ENCODE data around the gene EEFSEC.

The EEFSEC gene

DNA sequence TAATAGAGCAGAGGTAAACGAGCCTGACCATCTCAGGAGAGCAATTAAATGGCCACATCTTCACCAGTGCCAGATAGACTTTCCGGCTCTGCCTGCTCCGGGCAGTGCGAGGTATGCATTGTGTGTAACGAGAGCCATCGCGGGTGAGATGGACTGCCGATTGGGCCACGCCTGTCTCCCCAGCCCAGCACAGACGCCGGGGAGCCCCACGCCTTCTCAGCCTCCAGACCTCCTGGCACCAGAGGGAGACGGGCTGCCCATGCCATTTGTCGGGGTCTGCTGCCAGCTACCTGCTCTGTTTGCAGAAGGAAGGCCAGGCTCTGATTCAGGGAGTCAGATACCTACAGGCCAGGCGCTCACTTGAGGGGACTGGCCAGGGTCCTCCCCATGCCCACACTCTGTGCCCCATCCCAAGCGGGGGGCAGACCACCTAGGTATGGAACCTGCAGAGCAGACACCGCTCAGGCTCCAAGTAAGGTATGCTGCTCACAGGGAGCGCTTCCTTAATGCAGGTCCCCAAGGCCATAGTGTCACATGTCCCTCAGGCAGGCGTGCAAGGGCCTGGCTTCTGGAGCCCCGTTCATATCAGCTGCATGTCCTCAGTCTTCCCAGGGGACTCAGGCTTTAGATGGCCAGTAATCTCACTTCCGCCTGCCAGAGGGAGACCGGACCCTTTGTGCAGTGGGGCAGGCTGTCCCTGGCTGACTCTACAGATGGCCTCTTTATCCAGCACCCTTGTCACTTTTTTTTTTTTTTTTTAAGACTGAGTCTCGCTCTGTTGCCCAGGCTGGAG, 251.2 kb downstream of the EEFSEC start:
- DNase-seq, result no peak

DNA sequence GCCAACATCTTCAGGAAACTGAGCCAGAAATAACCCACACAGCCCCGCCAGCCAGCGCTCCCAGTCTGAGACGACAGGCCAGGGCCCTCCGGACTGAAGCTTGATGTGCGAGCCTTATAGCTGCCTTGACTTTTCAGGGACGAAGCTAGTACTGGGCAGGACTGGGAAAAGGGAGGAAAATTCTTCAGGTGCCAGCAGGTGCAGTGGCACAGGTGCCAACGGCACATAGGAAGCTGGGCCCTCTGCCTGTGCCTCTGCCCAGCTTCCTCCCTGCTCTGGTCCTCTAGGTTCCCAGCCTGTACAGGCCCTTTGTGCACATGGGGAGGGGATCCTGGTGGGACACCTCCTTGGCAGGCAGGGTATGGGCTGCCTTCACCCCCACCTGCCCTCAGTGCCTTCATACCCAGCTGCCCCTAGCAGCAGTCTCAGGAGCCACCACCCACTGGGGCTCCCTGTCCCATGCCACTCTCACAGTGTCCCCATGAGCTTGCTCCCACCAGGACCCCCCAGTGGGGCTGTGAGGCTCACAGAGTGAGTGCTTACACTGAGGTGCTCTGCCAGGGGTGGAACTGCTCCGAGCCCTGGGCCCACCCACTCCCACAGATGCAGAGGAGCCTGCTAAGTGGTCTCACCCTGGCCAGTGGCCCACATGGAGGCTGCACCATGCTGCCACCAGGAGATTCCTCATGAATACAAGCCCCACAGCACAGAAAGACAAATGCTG, 252.4 kb downstream of the EEFSEC start:
- no peak for DNase-seq

DNA sequence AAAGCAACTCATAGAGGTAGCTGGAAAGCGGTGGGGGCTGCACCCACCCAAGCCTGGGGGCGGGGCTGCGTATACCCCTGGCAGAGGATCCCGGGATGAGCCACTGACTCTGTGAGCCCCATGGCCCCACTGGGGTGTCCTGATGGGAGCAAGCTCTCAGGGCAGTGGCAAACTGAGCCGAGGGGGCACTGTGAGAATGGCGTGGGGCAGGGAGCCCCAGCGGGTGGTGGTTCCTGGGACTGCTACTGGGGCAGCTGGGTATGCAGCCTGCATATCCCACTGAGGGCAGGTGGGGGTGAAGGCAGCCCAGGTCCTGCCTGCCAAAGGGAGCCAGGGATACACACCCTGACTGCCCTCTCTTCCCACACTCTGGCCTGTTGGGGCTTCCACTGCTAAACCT, 254.0 kb downstream of the EEFSEC start:
- DNase-seq, result no peak

DNA sequence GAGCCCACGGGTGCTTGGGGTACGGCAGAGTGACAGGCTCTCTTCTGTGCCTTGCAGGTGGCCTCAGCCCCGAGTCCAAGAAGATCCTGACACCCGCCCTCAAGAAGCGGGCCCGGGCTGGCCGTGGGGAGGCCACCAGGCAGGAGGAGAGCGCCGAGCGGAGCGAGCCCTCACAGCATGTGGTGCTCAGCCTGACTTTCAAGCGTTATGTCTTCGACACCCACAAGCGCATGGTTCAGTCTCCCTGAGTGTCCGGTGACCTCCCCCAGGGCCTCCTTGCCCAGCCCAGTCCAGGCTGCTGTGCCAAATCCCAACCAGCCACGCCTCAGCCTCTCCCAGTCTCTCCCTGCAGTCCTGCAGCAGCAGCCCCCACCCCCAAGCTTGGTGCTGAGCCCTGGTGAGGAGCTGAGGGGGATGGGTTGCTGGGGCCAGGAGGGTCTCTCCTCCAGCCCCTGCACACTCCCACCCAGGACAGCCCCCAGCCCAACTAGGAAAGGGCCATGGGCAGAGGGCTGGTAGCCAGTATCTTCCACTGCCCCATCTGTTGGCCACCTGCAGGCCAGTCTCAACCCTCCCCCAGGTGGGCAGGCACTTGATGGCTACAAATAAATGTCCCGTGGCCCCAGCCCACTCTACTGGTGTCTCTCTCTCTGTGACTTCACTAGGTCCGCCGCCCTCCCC, 254.9 kb downstream of the EEFSEC start:
- no peak for DNase-seq

DNA sequence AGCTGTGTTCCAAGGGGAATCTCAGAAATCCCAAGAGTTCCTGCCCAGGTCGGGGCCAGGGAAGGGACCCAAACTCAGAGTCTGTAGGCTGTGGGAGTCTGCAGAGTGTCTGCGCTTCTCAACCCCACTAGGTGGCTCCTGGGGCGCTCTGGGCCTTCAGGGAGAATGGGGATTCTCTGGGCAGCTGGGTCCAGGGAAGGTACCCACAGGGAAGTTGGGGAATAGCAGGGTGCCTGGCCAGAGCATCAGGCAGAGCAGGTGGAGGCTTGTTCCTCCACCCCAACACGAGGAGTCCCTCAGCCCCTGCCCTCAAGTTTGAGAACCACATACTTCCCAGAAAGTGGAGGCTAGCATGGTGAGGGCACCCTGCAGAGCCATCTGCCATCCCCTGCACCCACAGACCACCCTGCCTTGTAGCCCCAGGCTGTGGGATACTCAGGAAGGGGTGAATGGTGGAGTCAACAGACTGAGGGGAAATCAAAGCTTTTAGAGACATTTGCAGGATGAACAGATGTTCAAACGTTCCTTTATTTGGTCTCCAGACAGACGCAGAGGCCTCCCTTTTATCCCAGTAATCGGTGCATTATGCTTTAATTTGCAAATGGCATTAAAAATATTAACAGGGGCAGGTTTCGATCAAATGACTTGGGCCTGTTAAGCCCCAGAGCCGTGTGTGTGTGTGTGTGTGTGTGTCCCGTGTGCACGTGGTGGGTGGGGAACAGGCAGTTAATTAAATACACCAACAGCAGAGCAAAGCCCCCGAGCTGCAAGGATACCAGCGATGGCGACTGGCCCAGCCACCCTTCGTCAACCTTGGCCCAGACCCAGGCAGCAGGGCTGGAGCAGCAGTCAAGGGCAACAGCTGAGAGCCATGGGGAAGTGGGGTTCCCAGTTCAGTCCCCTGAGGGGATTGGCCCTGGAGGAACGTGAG, 255.7 kb downstream of the EEFSEC start:
- DNase-seq, result no peak

DNA sequence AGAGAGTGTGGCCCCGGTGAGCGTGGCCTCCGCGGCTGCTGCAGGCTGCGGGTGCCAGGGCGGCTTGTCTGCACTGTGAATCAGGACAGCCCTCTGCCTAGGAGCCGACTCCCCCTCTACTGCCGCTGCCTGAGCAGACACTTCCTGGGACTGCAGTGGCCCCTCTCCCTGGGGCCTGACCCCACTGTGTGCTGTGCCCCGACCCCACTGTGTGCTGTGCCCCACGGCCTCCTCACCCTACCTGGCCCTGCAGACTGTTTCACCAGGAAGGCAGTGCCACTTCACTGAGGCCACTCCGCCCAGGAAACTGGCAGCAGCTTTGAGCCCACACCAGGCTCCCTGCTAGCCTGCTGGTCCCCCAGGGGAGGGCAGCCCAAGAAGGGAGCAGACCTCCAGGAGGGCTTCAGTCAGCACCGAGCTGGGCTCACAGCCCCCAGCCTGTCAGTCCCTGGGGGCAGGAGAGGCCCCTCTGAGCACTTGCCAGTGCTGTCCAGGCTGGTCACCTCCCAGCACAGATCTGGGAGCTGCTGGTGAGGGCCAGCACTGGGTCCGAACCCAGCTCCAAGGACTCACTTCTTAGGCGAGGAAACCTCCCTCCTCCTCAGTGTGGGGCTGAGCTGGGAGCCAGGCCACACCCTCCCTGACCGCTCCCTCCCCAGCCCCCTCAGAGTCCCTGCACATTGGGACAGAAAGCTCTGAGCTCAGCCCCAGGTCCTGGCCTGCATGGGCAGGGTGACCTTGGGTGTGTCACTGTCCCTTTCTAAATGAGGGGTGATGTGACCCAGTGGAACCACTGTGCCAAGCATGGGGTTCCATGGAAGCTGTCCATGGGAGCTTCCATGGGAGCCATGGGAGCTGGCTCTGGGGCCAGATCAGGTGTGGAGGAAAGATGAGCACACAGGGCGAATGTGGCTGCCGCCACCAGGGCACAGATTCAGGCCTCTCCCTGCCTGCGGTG, 256.6 kb downstream of the EEFSEC start:
- no peak for DNase-seq

DNA sequence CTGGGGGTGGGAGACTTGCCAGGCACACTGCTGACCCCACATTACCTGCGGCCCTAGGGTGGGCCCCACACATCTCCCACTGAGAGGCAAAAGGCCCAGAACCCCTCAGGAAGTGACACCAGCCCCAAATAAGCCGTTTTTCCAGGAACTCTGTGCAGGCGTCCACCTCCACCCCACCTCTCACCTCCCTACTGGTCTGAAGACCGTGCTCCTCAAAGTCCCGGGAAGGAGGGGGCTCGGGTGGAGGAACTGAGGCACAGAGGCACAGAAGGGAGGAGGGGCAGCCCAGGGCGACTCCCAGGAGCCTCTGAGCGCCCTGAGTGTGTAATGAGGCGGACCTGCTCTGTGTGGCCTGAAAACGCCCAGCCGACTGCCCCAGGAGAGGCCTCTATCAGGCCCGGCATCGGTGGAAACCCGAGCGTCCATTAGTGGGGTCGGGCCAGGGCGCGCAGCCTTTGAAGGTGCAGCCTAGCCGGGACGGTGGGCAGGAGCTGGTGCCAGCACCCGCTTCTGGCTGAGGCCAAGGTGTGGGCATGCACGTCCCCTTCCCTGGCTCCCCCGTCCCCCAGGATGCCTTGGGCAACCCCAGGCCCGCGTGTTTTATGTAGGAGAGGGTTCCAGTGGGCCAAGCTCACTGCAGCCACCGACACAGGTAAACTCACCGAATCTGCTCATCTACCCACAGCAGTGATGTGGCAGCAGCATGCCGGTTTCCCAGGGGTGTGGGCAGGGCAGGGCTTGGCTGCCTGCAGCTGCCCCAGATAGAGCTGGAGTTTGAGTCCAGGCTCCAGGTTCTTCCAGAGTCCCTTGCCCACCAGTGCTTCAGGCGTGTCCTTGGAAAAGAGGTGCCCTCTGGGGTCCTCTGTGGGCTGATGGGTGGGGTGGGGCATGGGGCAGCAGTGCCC, 257.6 kb downstream of the EEFSEC start:
- no peak for DNase-seq

DNA sequence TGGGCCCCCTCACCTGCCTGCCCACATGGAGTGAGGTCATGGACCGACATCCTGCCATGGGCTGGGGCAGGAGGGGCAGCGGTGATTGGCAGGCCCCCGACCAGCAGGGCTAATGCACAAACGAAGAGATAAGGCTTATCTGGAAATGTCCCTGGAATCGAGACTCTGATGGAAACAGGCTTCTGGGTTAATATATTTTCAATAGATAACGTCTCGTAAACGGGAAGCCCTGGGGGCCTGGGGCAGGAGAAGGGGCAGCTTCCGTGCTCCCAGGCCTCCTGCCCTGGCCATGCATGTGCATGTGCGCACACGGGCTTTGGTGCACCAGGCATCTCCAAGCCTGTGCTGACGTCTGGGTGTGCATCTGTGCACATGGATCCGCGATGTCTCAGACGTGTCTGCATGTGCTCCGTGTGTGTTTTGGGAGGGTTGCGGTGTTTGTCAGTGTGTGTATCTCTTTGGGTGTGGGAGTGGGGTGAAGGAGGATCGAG, 258.3 kb downstream of the EEFSEC start:
- DNase-seq, result no peak

DNA sequence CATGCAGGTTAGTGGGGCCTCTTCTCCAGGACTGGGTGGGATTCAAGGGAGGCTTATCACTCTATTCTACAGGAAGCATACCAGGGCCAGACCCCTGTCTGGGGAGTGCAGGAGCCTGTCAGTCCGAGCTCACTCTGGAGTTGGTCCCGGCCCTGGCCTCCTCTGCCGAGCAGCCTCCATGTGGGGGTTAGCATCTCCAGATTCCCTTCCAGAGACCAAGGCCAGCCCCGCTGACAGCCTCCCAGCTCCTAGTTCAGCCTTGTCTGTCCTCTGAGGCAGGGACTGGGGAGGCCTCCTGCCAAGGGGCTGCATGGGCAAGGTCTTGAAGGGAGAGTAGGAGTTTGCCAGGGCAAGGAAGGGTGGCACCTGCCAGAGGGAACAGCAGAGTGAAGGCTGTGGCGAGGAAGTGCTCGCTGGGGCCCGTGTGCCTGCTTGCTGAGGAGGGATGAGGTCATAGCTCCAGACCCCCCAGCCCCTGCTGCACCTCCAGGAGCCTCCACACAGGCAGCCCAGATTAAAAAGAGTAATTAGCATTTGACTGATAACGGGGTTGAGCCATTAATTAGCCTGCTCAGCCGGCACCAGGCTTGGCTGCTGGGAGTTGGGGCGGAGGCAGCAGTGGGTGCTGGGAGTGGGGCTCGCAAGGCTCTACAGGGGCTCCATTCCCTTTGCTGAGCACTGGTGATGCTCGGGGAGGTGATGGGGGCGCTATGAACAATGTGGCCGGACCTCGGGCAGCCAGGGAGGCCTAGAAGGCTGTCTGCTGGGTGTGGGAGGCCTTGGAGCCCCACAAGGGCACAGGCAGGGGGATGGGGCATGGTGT, 259.1 kb downstream of the EEFSEC start:
- no peak for DNase-seq

DNA sequence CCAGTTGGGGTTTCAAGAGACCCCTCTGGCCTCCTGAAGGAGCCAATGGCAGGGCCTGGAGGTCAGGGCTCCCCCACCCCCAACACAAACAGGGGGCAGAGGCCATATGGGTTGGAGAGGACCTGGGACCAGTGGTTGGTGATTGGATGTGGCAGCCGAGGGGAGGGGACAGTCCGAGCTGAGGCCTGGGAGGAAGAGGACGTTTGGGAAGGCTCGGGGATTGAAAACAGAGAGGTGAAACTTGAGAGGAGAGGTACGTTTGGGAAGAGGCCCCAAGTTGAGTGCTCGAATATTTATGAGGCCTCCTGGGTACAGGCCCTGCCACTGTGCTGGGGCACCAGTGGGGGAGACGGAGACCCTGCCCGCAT, 259.7 kb downstream of the EEFSEC start:
- no peak for DNase-seq

DNA sequence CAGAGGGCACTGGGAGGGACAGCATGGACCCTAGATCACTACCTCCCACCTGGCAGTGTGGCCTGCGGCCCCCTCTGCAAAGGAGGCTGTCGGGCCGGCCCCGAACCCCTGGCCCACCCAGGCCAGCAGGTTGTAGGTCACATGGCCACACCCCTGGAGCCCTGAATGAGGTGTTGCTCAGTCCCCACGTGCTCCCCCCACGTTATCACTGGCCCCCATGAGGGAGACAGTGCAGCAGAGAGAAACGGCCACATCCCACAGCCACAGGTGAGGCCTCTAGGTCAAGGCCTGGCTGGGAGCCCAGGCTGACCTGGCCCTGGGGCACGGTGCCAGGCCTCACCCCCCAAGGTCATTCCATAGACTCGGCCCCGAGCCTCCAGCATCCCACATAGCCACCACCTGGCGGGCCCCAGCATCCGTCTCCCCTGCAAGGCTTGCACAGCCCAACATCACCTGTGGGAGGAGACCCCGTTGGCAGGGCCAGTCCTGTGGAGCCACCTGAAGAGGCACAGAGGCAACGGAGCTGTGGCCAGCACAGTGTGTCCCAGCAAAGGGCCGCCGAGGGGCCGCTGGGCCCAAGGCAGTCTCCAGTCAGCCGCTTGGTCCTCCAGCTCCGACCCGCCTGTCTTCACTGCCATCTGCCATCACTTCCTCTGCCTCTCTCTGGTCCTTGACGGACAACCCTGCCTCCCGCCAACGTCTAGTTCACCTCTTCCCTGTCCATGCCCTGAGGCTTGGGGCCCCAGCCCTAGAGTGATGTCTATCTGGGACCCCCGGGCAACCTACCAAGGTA, 260.3 kb downstream of the EEFSEC start:
- no peak for DNase-seq

DNA sequence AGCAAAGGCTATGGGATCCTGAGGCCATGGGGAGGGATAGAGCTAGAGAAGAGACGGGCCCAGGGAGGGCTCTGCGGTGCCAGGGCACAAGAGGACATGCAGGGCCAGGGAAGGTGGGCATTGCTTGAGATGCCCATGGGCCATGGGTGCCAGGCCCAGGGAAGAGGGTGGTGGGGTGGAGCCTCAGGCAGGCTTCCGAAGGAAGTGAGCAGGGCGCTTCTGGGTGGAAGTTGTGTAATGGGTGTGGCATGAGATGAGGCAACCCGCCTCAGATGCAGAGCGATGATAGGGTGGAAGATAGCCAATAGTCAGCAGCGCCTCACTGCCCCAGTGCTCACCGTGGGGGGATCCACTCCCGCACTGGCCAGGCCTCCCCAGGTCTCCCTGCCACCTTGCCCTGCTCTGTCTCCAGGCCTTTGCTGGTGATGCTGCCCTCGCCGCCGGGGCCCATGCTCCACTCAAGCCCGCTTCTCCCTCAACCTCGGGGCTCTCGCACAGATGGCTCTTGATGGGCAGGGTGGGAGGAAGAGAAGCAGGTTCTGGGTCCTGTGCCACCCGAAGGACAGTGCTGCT, 262.0 kb downstream of the EEFSEC start:
- DNase-seq, result no peak

DNA sequence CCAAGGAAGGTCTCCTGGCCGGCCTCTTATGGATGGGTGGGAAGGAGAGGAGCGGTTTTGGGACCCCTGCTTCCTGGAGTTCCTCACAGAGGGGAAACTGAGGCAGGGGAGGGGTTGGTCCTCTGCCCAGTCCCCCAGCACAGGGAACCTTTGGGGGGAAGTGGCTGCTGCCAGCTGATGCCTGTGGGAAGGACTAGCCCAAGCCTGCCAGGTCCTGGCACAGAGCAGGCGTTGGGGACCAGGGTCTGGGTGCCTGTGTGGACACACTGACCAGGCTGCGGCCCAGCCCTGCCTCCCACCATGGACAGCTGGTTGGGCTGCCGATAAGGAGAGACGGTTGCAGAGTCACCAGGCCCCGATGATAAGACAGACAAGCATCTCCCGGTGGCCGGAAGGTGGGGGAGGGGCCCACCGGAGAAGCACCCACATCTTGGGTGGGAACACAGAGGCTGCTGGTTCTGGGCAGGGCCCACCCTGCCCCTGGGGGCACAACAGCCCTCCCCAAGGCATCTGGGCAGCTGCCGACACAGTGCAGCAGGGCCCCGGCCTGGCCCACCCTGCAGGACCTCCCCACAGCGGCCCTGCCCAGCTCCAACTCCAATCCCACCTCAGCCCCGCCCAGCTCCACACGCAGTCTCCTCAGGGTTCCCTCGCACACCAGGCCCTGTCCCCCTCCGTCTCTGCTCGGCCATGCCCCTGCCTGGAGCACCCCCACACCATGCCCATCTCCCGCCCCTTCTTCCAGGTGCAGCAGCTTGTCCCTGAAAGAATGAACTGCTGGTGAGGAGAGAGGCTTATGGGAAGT, 262.7 kb downstream of the EEFSEC start:
- DNase-seq, result no peak

DNA sequence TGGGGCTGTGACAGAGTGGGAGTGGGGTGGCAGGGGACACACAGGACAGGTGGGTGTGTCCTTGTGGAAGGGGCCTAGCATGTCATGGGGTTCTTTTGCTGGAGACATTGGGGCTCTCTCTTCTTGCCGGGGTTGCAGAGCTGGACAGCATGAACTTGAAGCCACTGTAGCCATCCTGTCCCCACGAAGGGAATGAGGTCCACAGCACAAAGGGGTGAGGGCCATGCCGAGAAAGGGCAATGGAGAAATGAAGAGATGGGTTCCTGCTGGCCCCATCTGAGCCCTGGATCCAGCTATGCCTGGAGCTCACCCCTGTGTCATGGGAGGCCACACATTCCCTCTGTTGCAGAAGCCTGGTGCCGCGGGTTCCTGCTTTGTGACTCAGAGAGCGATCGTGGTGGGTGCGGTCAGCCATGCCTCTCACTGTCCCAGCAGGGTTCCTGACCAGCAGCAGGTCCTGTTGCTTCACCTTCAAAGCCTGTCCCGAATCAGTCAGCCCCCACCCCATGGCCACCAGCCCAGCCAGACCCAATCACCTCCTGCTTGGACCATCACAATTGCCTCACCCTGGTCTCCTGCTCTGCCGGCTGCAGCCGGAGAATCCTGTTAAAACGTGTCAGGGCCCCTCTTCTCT, 263.4 kb downstream of the EEFSEC start:
- no peak for DNase-seq

DNA sequence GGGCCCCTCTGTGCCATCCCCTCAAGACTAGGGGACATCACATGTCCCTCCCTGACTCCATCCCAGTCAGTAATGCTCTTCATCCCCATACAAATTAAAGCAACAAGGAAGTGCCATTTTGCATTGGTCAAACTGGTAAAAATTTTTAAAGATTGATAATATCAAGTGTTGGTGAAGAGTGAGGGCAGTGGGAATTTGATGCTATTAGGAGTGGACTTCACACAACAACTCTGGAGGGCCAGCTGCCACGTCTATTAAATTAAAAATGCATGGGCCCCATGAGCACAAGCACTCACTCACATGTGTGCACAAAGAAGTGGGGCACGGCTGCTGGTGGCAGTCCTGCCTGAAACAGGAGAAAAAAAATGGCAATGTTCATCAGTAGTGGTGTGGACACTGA, 265.6 kb downstream of the EEFSEC start:
- DNase-seq, result no peak

DNA sequence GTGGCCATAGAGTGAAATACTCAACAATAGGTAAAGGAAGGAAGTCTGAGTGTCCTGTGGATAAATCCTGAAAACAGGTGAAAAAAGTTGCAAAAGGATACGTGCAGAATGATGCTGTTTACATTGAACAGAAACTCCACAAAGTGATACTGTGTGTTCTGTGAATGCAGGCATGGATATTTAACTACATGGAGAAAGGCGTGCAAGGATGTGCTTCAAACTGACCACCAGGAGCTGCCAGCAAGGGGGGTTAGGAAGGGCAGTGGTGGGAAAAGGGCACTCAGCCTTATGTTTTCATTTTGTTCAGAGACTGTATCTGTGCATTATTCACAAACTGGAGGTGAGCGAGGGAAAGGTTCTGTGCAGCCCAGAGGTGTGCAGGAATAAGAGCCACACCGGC, 266.0 kb downstream of the EEFSEC start:
- no peak for DNase-seq

DNA sequence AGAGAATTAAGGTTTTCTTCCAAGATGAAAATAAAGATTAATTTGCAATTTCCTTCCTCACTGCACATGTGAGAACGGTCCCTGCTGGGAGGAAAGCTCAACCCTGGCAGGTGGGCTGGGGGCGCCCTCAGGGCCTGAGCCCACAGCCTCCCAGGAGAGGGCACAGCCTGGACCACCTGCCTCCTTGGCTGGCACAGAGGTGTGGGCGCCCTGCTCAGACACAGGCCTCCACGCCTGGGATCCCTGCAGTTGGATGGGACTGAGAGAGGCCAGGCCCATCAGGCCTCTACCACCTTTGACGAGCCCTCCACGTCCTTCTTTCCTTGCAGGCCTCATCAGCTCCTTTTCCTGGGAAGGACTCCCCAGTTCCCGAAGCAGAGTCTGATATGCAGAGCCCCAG, 267.0 kb downstream of the EEFSEC start:
- DNase-seq, result no peak

Measured in activated naive CD4-positive, alpha-beta T cell treated with anti-CD3 and anti-CD28 coated beads, Interleukin-2, amount 50 U/mL, for 16 hours (primary cell).